BLaER1 treated with 17β-estradiol and CSF1 and Interleukin-3, amounts not matched to agents 10 nM and 100 nM (cell line): Measurements from ENCODE around the gene PCSK6.

Experiments
- H3K27ac ChIP-seq, 11 experiments: shearing (Covaris generic); formaldehyde crosslinking; 2 replicates each; pipeline ENCODE4 v1.8.1; 2022
- H3K27me3 ChIP-seq, 11 experiments: shearing (Covaris generic); formaldehyde crosslinking; 2 replicates each; pipeline ENCODE4 v1.8.1; 2022
- H3K36me3 ChIP-seq, 11 experiments: shearing (Covaris generic); formaldehyde crosslinking; 2 replicates each; pipeline ENCODE4 v1.8.1; 2022
- H3K4me1 ChIP-seq, 10 experiments: shearing (Covaris generic); formaldehyde crosslinking; 2 replicates each; pipeline ENCODE4 v1.8.1; 2022
- H3K4me2 ChIP-seq, 11 experiments: shearing (Covaris generic); formaldehyde crosslinking; 2 replicates each; pipeline ENCODE4 v1.8.1; 2022
- H3K4me3 ChIP-seq, 10 experiments: shearing (Covaris generic); formaldehyde crosslinking; 2 replicates each; pipeline ENCODE4 v1.8.1; 2022
- H3K9ac ChIP-seq, 11 experiments: shearing (Covaris generic); formaldehyde crosslinking; 2 replicates each; pipeline ENCODE4 v1.8.1; 2022
- H3K9me3 ChIP-seq, 11 experiments: shearing (Covaris generic); formaldehyde crosslinking; replicated peaks in 1 of 11; 2 replicates each; pipeline ENCODE4 v1.8.1; 2022
- H4K20me1 ChIP-seq, 11 experiments: shearing (Covaris generic); formaldehyde crosslinking; 2 replicates each; pipeline ENCODE4 v1.8.1; 2022
- Cebpa-rat ChIP-seq, 11 experiments: shearing (Covaris generic); IDR thresholded peaks; 2 replicates each; pipeline ENCODE4 v1.8.1; 2022

PCSK6 gene

GRCh38 chr15:101277038-101277822, 212.3 kb downstream of the PCSK6 start, which contains the start of gene SELENOS:
TSS of gene SELENOS (minus strand) at chr15:101277485. CDS start at chr15:101277417, 68 bp downstream.
- TF ChIP-seq Cebpa-rat (IDR thresholded peaks at IDR 0.05), result no peak
- Histone ChIP-seq H3K36me3 (peaks cover 59 to 79% (median 64%) of the 10 kb centered on the region in 11 experiments), H4K20me1 (peaks cover 0 to 78% (median 42%) of the 10 kb centered on the region in 11 experiments; a peak in 19 of 22 replicates), H3K4me1 (peaks cover 13 to 23% (median 18%) of the 10 kb centered on the region in 10 experiments), H3K4me3 (peak within 1 kb of the TSS; percentile 82 to 100 (median 94)), H3K4me2 (peak within 1 kb of the TSS; percentile 80 to 95 (median 88)), H3K9me3 (no peaks in the 10 kb centered on the region), H3K27me3 (no peaks in the 10 kb centered on the region), H3K27ac (peak within 1 kb of the TSS; percentile 70 to 89 (median 81)), H3K9ac (peak within 1 kb of the TSS; percentile 72 to 95 (median 86))

DNA sequence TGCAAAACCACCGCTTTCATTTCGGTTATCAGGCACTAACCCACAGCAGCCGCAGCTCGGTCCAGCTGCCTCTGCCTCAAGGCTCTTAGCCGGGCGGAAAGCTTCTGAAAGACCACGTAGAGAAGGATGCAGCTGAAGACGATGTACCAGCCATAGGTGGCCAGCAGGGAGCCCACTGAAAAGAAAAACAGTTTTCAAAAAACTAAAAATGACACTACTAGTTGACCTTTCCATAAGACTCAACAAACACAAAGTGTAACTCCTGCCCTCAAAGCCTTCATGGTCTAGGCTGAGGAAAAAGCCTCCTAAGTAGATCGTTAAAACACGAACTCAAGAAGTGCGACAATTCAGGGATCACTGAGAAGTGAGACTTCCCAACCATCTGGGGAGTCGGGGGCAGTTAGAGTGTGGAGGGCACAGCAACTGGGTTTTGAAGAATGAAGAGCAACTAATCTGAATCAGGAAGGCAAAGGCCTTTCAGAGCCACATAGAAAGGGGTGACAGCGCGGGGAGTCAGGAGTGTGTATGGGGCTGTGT, 212.9 kb downstream of the PCSK6 start:
- Histone ChIP-seq H3K27me3 (no peaks in the 10 kb centered on the region), H3K4me1 (peaks cover 13 to 23% (median 18%) of the 10 kb centered on the region in 10 experiments), H3K9me3 (no peaks in the 10 kb centered on the region), H3K36me3 (peaks cover 59 to 79% (median 64%) of the 10 kb centered on the region in 11 experiments), H3K9ac (peak overlapping the region; percentile 72 to 95 (median 86)), H3K4me2 (peak overlapping the region; percentile 80 to 95 (median 88)), H3K27ac (peak overlapping the region; percentile 70 to 89 (median 81)), H3K4me3 (peak overlapping the region; percentile 82 to 100 (median 94)), H4K20me1 (peaks cover 0 to 71% (median 38%) of the 10 kb centered on the region in 11 experiments; a peak in 18 of 22 replicates)
- no peak for TF ChIP-seq Cebpa-rat (IDR thresholded peaks at IDR 0.05)

DNA sequence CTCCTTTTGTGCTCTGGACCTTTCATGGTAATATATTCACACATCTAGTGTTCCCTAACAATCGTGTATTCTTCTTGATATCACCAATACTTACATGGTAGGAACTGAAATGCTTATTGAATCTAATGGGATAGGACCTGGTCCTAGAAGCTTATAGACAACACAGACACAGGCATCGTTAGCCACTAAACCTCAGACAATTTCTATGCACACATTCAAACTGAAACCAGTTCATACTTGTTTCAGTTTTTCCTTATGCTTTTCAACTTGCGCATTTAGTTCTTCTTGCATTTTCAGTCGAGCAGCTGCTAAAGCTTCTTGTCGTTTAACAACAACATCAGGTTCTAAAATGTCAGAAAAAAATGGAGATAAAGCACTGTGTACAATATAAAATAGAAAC, 214.5 kb downstream of the PCSK6 start:
- Histone ChIP-seq H3K4me2 (no peak overlapping the region), H3K27me3 (no peaks in the 10 kb centered on the region), H3K36me3 (peaks cover 61 to 79% (median 64%) of the 10 kb centered on the region in 11 experiments), H3K27ac (no peak overlapping the region), H3K9me3 (no peaks in the 10 kb centered on the region), H3K9ac (peak overlapping the region in 2 of 11 experiments; percentile 7 to 30; a peak in 3 of 22 replicates), H4K20me1 (peaks cover 0 to 57% (median 36%) of the 10 kb centered on the region in 11 experiments; a peak in 18 of 22 replicates), H3K4me1 (peaks cover 13 to 23% (median 18%) of the 10 kb centered on the region in 10 experiments), H3K4me3 (no peak overlapping the region)
- TF ChIP-seq Cebpa-rat (IDR thresholded peaks at IDR 0.05), result no peak

GRCh38 chr15:101273534-101273933, 216.0 kb downstream of the PCSK6 start:
- no peak for TF ChIP-seq Cebpa-rat (IDR thresholded peaks at IDR 0.05)
- Histone ChIP-seq H3K36me3 (peaks cover 63 to 74% (median 69%) of the 10 kb centered on the region in 11 experiments), H3K4me3 (no peak overlapping the region)

GRCh38 chr15:101272584-101272983, 216.9 kb downstream of the PCSK6 start:
- no peak for TF ChIP-seq Cebpa-rat (IDR thresholded peaks at IDR 0.05)
- Histone ChIP-seq H3K9me3 (no peaks in the 10 kb centered on the region), H3K4me1 (peaks cover 9 to 16% (median 11%) of the 10 kb centered on the region in 10 experiments), H3K9ac (no peak overlapping the region), H3K27me3 (no peaks in the 10 kb centered on the region), H3K4me3 (no peak overlapping the region), H3K27ac (no peak overlapping the region), H3K36me3 (peaks cover 63 to 78% (median 69%) of the 10 kb centered on the region in 11 experiments), H4K20me1 (peaks cover 0 to 64% (median 27%) of the 10 kb centered on the region in 11 experiments; a peak in 18 of 22 replicates), H3K4me2 (no peak overlapping the region)

More at GRCh38 chr15:101273534-101273933, 216.0 kb downstream of the PCSK6 start:
- H3K27ac ChIP-seq, result no peak overlapping the region
- H3K9me3 ChIP-seq, result no peaks in the 10 kb centered on the region
- no peaks in the 10 kb centered on the region for H3K27me3 ChIP-seq
- no peak overlapping the region for H3K4me2 ChIP-seq
- peaks cover 0 to 65% (median 29%) of the 10 kb centered on the region in 11 experiments; a peak in 18 of 22 replicates for H4K20me1 ChIP-seq
- H3K4me1 ChIP-seq, result peaks cover 13 to 23% (median 18%) of the 10 kb centered on the region in 10 experiments
- no peak overlapping the region for H3K9ac ChIP-seq

- H3K4me1 ChIP-seq, result peaks cover 0 to 14% (median 0%) of the 10 kb centered on the region in 10 experiments; a peak in 5 of 20 replicates
- no peak overlapping the region for H3K4me2 ChIP-seq
- TF ChIP-seq Cebpa-rat (IDR thresholded peaks at IDR 0.05), result no peak
- H3K27ac ChIP-seq, result no peak overlapping the region
- H3K9ac ChIP-seq, result no peak overlapping the region
- no peak overlapping the region for H3K4me3 ChIP-seq
- H3K9me3 ChIP-seq, result no peaks in the 10 kb centered on the region
- peaks cover 53 to 68% (median 58%) of the 10 kb centered on the region in 11 experiments for H3K36me3 ChIP-seq
- H3K27me3 ChIP-seq, result no peaks in the 10 kb centered on the region
- peaks cover 0 to 45% (median 5%) of the 10 kb centered on the region in 11 experiments; a peak in 7 of 22 replicates for H4K20me1 ChIP-seq
Measured at GRCh38 chr15:101269479-101270223, 219.9 kb downstream of the PCSK6 start.

DNA sequence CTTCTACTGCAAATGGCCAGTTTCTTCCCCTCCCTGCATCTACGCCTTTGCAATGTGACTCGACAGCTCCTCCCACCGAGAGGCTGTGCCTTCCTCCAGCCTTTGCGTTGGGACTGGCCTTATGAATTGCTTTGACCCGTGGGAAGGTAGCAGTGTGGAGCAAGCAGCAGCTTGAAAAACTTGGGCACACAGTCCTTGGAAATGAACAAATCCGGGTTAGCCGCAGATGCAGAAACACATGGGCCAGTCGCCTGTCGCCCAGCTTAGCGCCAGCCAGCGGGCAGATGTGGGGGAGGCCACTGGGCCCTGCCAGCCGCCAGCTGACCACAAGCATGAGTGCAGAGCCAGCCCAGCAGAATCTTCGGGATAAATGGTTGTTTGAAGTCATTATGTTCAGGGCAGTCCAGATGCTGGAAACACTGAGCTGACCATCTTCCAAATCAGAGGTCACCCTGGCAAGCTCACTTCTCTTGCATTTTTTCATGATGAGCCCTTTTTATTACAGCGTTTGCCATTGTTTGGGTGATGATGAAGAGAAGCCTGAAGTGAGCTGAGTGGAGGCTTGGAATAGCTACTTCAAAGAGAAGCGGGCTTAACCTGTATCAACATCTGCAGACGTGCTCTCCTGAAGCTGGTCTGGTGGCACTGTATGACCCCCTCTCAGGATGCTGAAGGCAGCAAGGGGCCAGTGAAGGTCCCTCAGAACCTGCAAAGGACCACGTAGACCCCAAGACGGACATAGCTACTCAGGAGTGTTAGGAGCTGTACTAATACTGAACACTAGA, 222.0 kb downstream of the PCSK6 start:
- peaks cover 0 to 28% (median 0%) of the 10 kb centered on the region in 10 experiments; a peak in 6 of 20 replicates for H3K4me1 ChIP-seq
- no peak overlapping the region for H3K9ac ChIP-seq
- no peak overlapping the region for H3K27ac ChIP-seq
- no peak overlapping the region for H3K4me3 ChIP-seq
- no peaks in the 10 kb centered on the region for H3K9me3 ChIP-seq
- no peak for TF ChIP-seq Cebpa-rat (IDR thresholded peaks at IDR 0.05)
- H3K4me2 ChIP-seq, result no peak overlapping the region
- peaks cover 32 to 46% (median 37%) of the 10 kb centered on the region in 11 experiments for H3K36me3 ChIP-seq
- H4K20me1 ChIP-seq, result peaks cover 0 to 32% (median 0%) of the 10 kb centered on the region in 11 experiments; a peak in 5 of 22 replicates
- no peaks in the 10 kb centered on the region for H3K27me3 ChIP-seq

- Histone ChIP-seq H3K27ac (no peak overlapping the region), H3K9me3 (no peaks in the 10 kb centered on the region), H4K20me1 (peaks cover 0 to 29% (median 0%) of the 10 kb centered on the region in 11 experiments; a peak in 4 of 22 replicates), H3K4me3 (no peak overlapping the region), H3K4me2 (no peak overlapping the region), H3K4me1 (peaks cover 0 to 28% (median 0%) of the 10 kb centered on the region in 10 experiments; a peak in 6 of 20 replicates), H3K9ac (no peak overlapping the region), H3K27me3 (no peaks in the 10 kb centered on the region), H3K36me3 (peaks cover 25 to 39% (median 29%) of the 10 kb centered on the region in 11 experiments)
- no peak for TF ChIP-seq Cebpa-rat (IDR thresholded peaks at IDR 0.05)
Measured at GRCh38 chr15:101266787-101267186, 222.7 kb downstream of the PCSK6 start.
